DMS 273 (cell line): Measurements from ENCODE around the gene NEB.
"Not testable (repeated sequence)": the region's sequence is repeated elsewhere in the genome, so short reads cannot be mapped to it uniquely, and the experiment has no call there.

Source experiments
- DNase-seq: peaks from one replicate; lab custom pipeline; 2025; ENCODE audit not compliant: unreplicated experiment; lab: John Stamatoyannopoulos, UW

Gene NEB

GRCh38 chr2:151569167-151569566, 165.1 kb downstream of the NEB start:
- peak; percentile 5 for DNase-seq

- DNase-seq: no peak
Measured at GRCh38 chr2:151568501-151568900, 165.8 kb downstream of the NEB start.

GRCh38 chr2:151567006-151567405, 167.3 kb downstream of the NEB start:
- DNase-seq: no peak

- DNase-seq: no peak
Measured at GRCh38 chr2:151562398-151562797, 171.9 kb downstream of the NEB start.

GRCh38 chr2:151560289-151560688, 174.0 kb downstream of the NEB start:
- DNase-seq: peak; percentile 29

- not testable (repeated sequence) for DNase-seq
Measured at GRCh38 chr2:151559431-151559830, 174.8 kb downstream of the NEB start.

GRCh38 chr2:151557883-151558282, 176.4 kb downstream of the NEB start:
- DNase-seq: not testable (repeated sequence)

- no peak for DNase-seq
Measured at GRCh38 chr2:151556121-151556520, 178.2 kb downstream of the NEB start.

DNA sequence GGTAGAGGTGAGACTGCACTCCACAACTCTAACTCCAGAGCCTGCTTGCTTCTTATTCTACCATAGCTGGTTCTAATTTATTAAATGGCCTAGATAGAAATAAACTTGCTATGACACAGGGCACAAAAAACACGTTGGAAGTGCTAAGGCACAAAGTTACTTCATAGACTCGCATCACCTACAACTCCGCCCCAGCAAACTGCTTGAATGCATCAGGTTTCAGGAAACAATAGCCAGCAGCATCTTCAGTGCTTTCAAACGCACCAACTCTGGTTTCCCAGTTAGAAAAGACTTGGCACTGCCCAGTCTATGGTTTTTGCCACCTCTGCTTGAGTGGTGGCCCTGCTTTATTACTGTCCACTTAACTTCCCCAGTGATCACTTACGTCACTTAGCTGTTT, 182.0 kb downstream of the NEB start:
- no peak for DNase-seq

DNA sequence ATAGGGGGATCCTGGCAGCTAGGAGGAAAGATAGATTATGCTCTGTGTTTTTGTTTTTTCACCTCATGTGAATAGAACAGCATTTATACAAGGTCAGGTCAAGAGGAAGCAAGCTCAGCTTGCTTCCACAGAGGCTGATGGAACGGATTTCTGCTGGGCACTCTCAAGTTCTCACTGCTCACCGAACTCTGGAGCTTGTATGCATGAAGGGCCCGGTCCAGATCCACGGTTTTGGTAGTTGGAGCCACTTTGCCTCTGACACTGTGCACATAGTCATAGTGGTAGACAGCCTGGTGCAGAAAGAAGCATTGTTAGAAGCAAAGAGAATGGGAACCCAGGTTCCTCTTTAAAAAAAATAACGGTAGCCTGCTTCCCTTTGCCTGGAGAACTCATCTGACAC, 182.7 kb downstream of the NEB start:
- no peak for DNase-seq

DNA sequence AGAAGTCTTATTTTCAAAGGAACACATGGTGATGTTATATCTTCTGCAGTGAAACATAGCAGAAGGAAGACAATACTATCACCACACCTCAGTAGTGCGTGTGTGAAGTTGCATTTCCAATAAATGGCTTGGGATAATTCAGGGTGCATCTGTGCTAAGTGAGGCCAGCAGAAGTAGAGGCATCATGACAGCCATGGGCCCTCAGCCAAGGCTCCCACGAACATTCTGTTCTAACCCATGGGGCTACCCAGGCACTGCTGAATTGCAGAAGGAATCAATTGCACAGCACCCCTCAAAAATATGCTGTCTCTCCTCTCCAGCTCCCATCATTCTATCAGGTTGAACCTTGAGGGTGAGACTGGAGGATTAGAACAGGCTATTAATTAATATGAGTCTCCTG, 185.1 kb downstream of the NEB start:
- DNase-seq: no peak

DNA sequence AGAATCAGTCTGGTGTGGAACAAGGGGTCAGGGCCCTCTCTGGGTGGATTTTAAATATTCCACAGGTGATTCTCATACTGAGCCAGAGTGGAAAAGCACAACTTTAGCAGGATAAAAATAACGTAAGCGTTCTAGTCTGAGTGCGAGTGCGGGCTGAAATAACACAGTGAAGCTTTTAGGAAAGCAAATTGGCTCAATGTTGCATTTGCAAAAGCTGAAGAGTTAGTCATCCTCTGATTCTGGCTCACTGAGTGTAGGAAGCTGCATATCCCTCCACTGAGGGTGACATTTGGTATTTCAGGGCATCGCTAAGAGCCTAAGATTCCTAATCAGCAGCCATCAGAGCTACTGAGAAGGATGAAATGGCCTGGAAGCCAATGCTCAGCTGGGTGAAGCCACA, 189.8 kb downstream of the NEB start:
- DNase-seq: no peak

- DNase-seq: no peak
Measured at GRCh38 chr2:151543876-151544275, 190.4 kb downstream of the NEB start.

DNA sequence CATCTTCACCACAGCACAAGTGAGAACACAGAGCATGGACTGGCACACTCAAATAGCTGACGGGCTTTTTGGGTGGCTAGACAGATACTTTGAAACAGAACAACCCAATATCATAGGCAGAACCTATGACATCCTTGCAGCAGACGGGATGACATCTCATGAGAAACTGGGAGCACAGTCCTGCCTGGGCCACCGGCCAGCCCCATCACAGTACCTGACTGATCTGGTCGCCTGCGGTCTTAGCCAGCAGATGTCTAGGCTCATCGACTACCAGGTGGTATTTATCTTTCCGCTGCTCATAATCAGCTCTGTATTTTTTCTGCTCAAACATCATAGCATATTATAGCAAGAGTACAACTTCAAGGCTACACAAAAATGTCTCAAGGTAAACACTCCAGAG, 200.3 kb downstream of the NEB start:
- DNase-seq: no peak

GRCh38 chr2:151533127-151533526, 201.1 kb downstream of the NEB start:
- DNase-seq: no peak

DNA sequence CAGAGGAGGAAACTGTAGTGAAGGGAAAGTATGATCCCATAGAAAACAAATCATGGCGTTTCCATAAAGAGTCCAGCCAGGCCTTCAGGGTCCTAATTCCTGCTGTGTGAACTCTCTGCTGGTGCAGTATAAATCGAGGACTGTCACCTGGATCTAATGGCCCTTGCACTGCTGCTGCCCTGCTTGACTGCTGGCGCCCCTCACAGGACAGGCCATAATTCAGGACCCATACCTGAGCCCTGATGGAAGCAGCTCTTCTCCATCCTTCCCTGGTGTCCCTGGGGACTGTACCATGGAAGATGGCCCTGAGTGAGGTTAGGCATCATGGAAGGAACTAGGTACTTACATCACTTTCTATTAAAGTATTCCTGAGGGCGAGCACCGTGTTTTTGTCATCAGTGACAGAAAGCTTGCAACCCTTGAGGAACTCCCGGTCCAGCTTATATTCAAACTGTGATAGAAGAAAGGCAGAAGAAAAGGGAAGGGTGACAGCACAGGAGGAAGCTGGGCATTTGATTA, 207.6 kb downstream of the NEB start:
- no peak for DNase-seq

GRCh38 chr2:151525821-151526373, 208.4 kb downstream of the NEB start:
- DNase-seq: no peak

DNA sequence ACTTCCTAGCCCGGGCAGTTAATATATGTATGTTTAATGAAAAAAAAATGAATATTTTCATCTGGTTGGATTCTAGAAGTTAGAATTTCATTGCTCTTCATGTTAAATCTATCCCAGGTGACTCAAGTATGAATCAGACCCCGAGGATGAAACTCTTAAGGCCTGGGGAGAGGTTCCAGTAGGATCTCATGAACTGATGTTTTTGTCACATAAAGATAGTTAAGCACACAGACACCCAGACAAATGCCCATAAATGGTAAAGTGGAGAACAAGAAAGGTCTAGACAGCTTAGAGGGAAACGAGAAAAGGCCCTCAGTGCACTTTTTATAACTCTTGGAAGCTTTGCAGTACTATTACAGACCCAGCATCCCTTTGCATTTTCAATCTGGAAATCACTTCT, 210.4 kb downstream of the NEB start:
- DNase-seq: no peak

GRCh38 chr2:151522556-151522955, 211.7 kb downstream of the NEB start:
- DNase-seq: no peak

DNA sequence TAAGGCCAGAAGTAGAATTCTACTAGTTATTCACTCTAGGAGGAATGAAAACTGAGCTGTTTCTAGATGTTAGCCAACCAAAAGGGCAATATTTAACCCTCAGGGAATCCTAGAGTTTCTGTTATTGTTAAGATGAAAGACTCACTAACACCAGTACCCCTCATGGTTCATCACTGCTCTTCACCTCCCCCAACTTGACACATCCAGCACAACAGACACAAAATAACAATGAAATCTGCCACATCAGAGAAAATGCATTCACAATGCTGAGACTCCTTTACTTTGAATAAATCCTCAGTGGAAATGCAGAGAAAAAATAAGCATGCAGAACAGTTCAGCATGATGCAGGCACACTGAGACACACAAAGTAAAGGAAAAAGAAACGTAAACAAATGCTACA, 213.3 kb downstream of the NEB start:
- DNase-seq: no peak

DNA sequence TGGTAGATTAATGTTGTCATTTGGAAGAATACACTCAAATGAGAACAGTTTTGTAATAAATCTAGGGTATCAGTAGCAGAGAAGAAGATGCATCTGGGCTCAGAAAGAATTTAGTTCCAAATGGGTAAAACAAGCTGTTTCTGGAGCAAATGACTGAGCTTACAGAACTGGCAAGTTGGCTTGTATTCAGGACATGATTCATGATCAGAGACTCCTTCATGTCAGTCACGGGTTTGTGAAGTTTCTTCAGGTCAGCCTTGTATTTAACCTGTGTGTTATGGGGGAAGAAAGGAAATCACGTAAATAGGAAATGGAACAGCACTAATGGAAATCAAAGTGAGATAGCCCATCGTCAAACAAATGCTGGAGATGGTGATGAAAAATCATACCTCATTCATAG, 215.5 kb downstream of the NEB start:
- no peak for DNase-seq

DNA sequence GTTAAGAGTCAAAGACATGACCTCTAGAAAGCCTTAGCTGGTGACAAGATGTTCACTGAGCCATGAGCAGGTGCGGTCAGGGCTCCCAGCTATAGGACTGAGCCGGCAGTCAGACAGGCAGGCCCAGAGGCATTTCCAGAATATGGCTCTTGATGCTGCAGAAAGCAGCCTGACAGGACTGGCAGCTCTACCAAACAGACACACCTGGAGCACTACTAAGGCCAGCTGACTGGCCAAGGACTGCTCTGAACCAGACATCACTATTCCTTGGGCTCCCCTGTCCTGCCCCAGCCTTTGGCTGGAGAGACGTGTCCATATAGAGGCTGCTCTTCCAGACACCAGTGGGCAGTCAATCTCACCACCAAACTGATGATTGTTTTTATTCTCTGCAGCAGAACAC, 225.8 kb downstream of the NEB start:
- no peak for DNase-seq

- no peak for DNase-seq
Measured at GRCh38 chr2:151506170-151506569, 228.1 kb downstream of the NEB start.
